ENCODE data around the gene IGFN1. TPM values are rescaled to one million over a fixed set of nuclear protein-coding genes. Genes with fewer than 3 reads are reported as not detected.

The IGFN1 gene
- total and polyA plus RNA-seq, 10 of the 15 experiments (the other 5 are each of a cell fraction or from before 2014, with no cell fraction given), result not detected

GRCh38 chr1:201181323-201181722 lies 9.3 kb upstream of the IGFN1 start:
- DNase-seq (ENCODE audit: low read depth, low spot score) (no peak), ATAC-seq (no peak), FAIRE-seq (no peak)
- WGBS (ENCODE audit: insufficient coverage, insufficient replicate concordance, low lambda C conversion rate, missing lambda C conversion rate), result 0% methylated on average over 1 of the region's 1 CpG
- Histone ChIP-seq H2AFZ (ENCODE audit: control insufficient read depth, low read depth, low read length) (no peak overlapping the region), H3K79me2 (ENCODE audit: control insufficient read depth, insufficient read depth, low read length) (no peaks in the 10 kb centered on the region), H3K9me3 (replicated peaks; ENCODE audit: control insufficient read depth, insufficient read depth, low read length) (no peaks in the 10 kb centered on the region), H3K27me3 (replicated peaks in 1 of 2; ENCODE audit: control insufficient read depth in 2 of 2, insufficient read depth in 2 of 2, low read length in 1 of 2) (peaks cover 2% of the 10 kb centered on the region in 2 experiments), H3K9ac (ENCODE audit: control insufficient read depth, insufficient read depth, low read length) (no peak overlapping the region), H3K27ac (ENCODE audit: control insufficient read depth, insufficient read depth) (no peak overlapping the region), H3K4me3 (no peak overlapping the region), H3K4me1 (ENCODE audit: control insufficient read depth, insufficient read depth, low read length) (no peaks in the 10 kb centered on the region), H3K36me3 (ENCODE audit: control insufficient read depth in 2 of 2, insufficient read depth in 2 of 2, low read length in 1 of 2) (no peaks in the 10 kb centered on the region), H4K20me1 (ENCODE audit: control insufficient read depth, insufficient read depth) (no peaks in the 10 kb centered on the region), H3K4me2 (ENCODE audit: control insufficient read depth, insufficient read depth) (no peak overlapping the region)
- intact Hi-C loops (cut with micrococcal nuclease; ENCODE audit: unreplicated experiment), result no loop called here
- SMC1A ChIA-PET (ENCODE audit: uncharacterized antibody, unreplicated experiment), result no interaction called here
- POLR2A ChIA-PET, result no interaction called here
- CTCF ChIA-PET, result no interaction called here
- no TSS peak for BruUV-seq (replicated peaks)
- in situ Hi-C loops (cut with MboI), result no loop called here
- RAD21 ChIA-PET (ENCODE audit: unreplicated experiment), result no interaction called here
- TF ChIP-seq ZBTB4 (CRISPR knock-in tag; IDR thresholded peaks at IDR 0.05) (no peak), RAD51 (IDR thresholded peaks at IDR 0.05) (no peak), FOS (IDR thresholded peaks at IDR 0.05; ENCODE audit: borderline replicate concordance, extremely low read depth, insufficient read length) (no peak), YY1 (IDR thresholded peaks at IDR 0.05; ENCODE audit: low read depth, low read length) (no peak), HSF1 (IDR thresholded peaks at IDR 0.05; ENCODE audit: low read depth, low read length) (no peak), SRF (IDR thresholded peaks at IDR 0.05; ENCODE audit: low read depth in 2 of 2, low read length in 2 of 2) (no peak), NFIC (IDR thresholded peaks at IDR 0.05; ENCODE audit: low read depth, low read length) (no peak), MTA2 (IDR thresholded peaks at IDR 0.05; ENCODE audit: low read depth) (no peak), ZNF592 (IDR thresholded peaks at IDR 0.05) (no peak), TARDBP (IDR thresholded peaks at IDR 0.05; ENCODE audit: borderline replicate concordance) (no peak), IRF5 (IDR thresholded peaks at IDR 0.05; ENCODE audit: borderline replicate concordance) (no peak), E2F4 (IDR thresholded peaks at IDR 0.05; ENCODE audit: low read depth, low read length) (no peak), RB1 (IDR thresholded peaks at IDR 0.05; ENCODE audit: borderline replicate concordance) (no peak)

Measured in GM12878 (cell line).